HepG2 (cell line): Measurements from ENCODE around the gene DGKB. TPM values are rescaled to one million over a fixed set of nuclear protein-coding genes. Genes with fewer than 3 reads are reported as not detected.

Experiments used
- ATAC-seq: fragments of 200-7000 bp; cut with Tn5 transposase; 3 replicates; pipeline ENCODE4 v1.9.1; 2020; ENCODE audit warnings: mild to moderate bottlenecking, moderate library complexity
- BruUV-seq: library from RNA; stranded (reverse); fragments of 400-500 nt; replicated peaks from 2 replicates; lab custom pipeline; 2021; lab: Mats Ljungman, UMichigan
- CTCF ChIA-PET: fragments of 300-600 bp; formaldehyde crosslinking; extraction: SDS; loops from one replicate; lab custom pipeline; 2021; ENCODE audit warnings: low total read pairs, inconsistent platforms, low intra/inter-chr PET ratio; lab: Yijun Ruan, JAX
- POLR2A ChIA-PET: fragments of 350-600 bp; sonication (Branson Sonifier 250); formaldehyde crosslinking; loops from one replicate; lab custom pipeline; 2020; ENCODE audit warnings: antibody characterized with exemption, inconsistent platforms; lab: Yijun Ruan, JAX
- DNase-seq: peaks from one replicate; pipeline ENCODE4 v3.0.0-alpha.2; 2015; ENCODE audit warnings: low spot score
- FAIRE-seq: peaks from 3 replicates; lab custom pipeline; 2011; peaks lifted over from hg19 to GRCh38; lab: Jason Lieb, UNC
- H2AFZ ChIP-seq: one replicate; pipeline ENCODE4 v1.6.1; 2011; ENCODE audit warnings: low read length, inconsistent platforms
- H3K27ac ChIP-seq: fragments of 300-600 bp; 3 replicates; pipeline ENCODE4 v1.8.0; 2011; ENCODE audit warnings: mixed run types, mild to moderate bottlenecking, mixed read lengths, low read length, inconsistent platforms; ENCODE audit not compliant: insufficient read depth; ENCODE audit errors: extremely low read length
- H3K27me3 ChIP-seq, 2 experiments: fragments of 200-600 bp in 1 of 2; 2 replicates in 1 of 2; 3 replicates in 1 of 2; pipeline versions ENCODE4 v1.6.0 to v1.8.0; 2011; ENCODE audit warnings: low read length in 2 of 2, mild to moderate bottlenecking in 2 of 2, moderate library complexity in 2 of 2, inconsistent platforms in 1 of 2; ENCODE audit not compliant: insufficient read depth in 2 of 2, control insufficient read depth in 1 of 2
- H3K36me3 ChIP-seq, 2 experiments: fragments of 200-600 bp in 1 of 2; replicated peaks in 1 of 2; 2 replicates in 1 of 2; 3 replicates in 1 of 2; pipeline versions ENCODE4 v1.5.1 to v1.8.0; 2011; ENCODE audit warnings: low read length in 2 of 2, inconsistent platforms in 1 of 2; ENCODE audit not compliant: insufficient read depth in 2 of 2, control insufficient read depth in 1 of 2
- H3K4me1 ChIP-seq: 2 replicates; pipeline ENCODE4 v1.5.1; 2012; ENCODE audit warnings: low read length, inconsistent platforms; ENCODE audit not compliant: insufficient read depth
- H3K4me2 ChIP-seq: 2 replicates; pipeline ENCODE4 v1.6.0; 2011; ENCODE audit warnings: low read depth, low read length, inconsistent platforms
- H3K4me3 ChIP-seq, 3 experiments: fragments of 200-600 bp in 1 of 3; sonication (generic), shearing (Covaris generic) in 1 of 3; replicated peaks in 1 of 3; 2 replicates each; pipeline ENCODE4 v1.5.1; 2011 to 2016; ENCODE audit warnings: low read length in 3 of 3, inconsistent platforms in 2 of 3, low read depth in 2 of 3, mild to moderate bottlenecking in 2 of 3, control low read depth in 1 of 3, mixed read lengths in 1 of 3; ENCODE audit not compliant: insufficient read depth in 1 of 3
- H3K79me2 ChIP-seq: one replicate; pipeline ENCODE4 v1.6.1; 2011; ENCODE audit warnings: low read length, inconsistent platforms; ENCODE audit not compliant: insufficient read depth
- H3K9ac ChIP-seq: 2 replicates; pipeline ENCODE4 v1.6.0; 2011; ENCODE audit warnings: mild to moderate bottlenecking, low read depth, low read length, inconsistent platforms; ENCODE audit not compliant: insufficient read depth
- H3K9me3 ChIP-seq: 2 replicates; pipeline ENCODE4 v1.5.1; 2012; ENCODE audit warnings: mild to moderate bottlenecking, low read length
- H4K20me1 ChIP-seq: 2 replicates; pipeline ENCODE4 v1.6.0; 2011; ENCODE audit warnings: inconsistent platforms, mild to moderate bottlenecking, low read length, moderate library complexity; ENCODE audit not compliant: insufficient read depth
- CHD2 ChIP-seq: IDR thresholded peaks from 2 replicates; pipeline ENCODE4 v1.6.1; 2011; ENCODE audit warnings: low read depth, low read length, improper control_type of control experiment
- HDAC6 ChIP-seq: fragments of 200-600 bp; sonication (generic); IDR thresholded peaks from 2 replicates; pipeline ENCODE4 v1.7.0; 2017; ENCODE audit warnings: mild to moderate bottlenecking, antibody characterized with exemption, low read length, low read depth
- KDM4B ChIP-seq: sonication (generic); formaldehyde crosslinking; IDR thresholded peaks from 2 replicates; pipeline ENCODE4 v1.4.0; 2020; ENCODE audit warnings: missing genetic modification reagents
- MEIS2 ChIP-seq: sonication (generic); formaldehyde crosslinking; IDR thresholded peaks from 2 replicates; pipeline ENCODE4 v1.9.0; 2021; ENCODE audit warnings: mild to moderate bottlenecking, missing genetic modification reagents
- NR2F6 ChIP-seq, 2 experiments: IDR thresholded peaks; 2 replicates each; pipeline ENCODE4 v1.6.1; 2016; ENCODE audit warnings: antibody characterized with exemption in 1 of 2, mild to moderate bottlenecking in 1 of 2
- NR3C1 ChIP-seq: sonication (generic); formaldehyde crosslinking; IDR thresholded peaks from 2 replicates; pipeline ENCODE4 v1.4.0; 2020; ENCODE audit warnings: missing genetic modification reagents
- PAX8 ChIP-seq: sonication (generic); formaldehyde crosslinking; IDR thresholded peaks from 2 replicates; pipeline ENCODE4 v1.8.0; 2022; ENCODE audit warnings: mild to moderate bottlenecking, missing genetic modification reagents, borderline replicate concordance
- POGZ ChIP-seq: sonication (generic); formaldehyde crosslinking; IDR thresholded peaks from 2 replicates; pipeline ENCODE4 v1.4.0; 2020; ENCODE audit warnings: mild to moderate bottlenecking, missing genetic modification reagents
- REPIN1 ChIP-seq: sonication (generic); formaldehyde crosslinking; IDR thresholded peaks from 2 replicates; pipeline ENCODE4 v1.8.0; 2022; ENCODE audit warnings: missing genetic modification reagents, low read depth, mild to moderate bottlenecking, borderline replicate concordance
- SALL1 ChIP-seq: sonication (generic); formaldehyde crosslinking; IDR thresholded peaks from 2 replicates; pipeline ENCODE4 v1.8.0; 2022; ENCODE audit warnings: mild to moderate bottlenecking, missing genetic modification reagents
- STAG1 ChIP-seq: sonication (generic); formaldehyde crosslinking; IDR thresholded peaks from 2 replicates; pipeline ENCODE4 v1.4.0; 2020; ENCODE audit warnings: missing genetic modification reagents
- ZNF263 ChIP-seq: sonication (generic); formaldehyde crosslinking; IDR thresholded peaks from 2 replicates; pipeline ENCODE4 v1.4.0; 2020; ENCODE audit warnings: missing genetic modification reagents
- ZNF292 ChIP-seq: sonication (generic); formaldehyde crosslinking; IDR thresholded peaks from 2 replicates; pipeline ENCODE4 v1.8.1; 2022; ENCODE audit warnings: mild to moderate bottlenecking, low read depth, missing genetic modification reagents, borderline replicate concordance
- ZNF510 ChIP-seq: sonication (generic); formaldehyde crosslinking; IDR thresholded peaks from 2 replicates; pipeline ENCODE4 v1.4.0; 2020; ENCODE audit warnings: low read depth, mild to moderate bottlenecking, missing genetic modification reagents
- ZNF709 ChIP-seq: sonication (generic); formaldehyde crosslinking; IDR thresholded peaks from 2 replicates; pipeline ENCODE4 v1.5.0; 2020; ENCODE audit warnings: mild to moderate bottlenecking, missing genetic modification reagents
- WGBS: methylation state at CpG from one replicate; pipeline ENCODE4 v1.1.6; 2017; ENCODE audit warnings: low lambda C conversion rate; 5-methylcytosine and 5-hydroxymethylcytosine counted together
- in situ Hi-C: cut with HindIII; loops from 2 replicates; pipeline ENCODE4 v1.10.0; 2017; ENCODE audit warnings: low pct_unique_long_range_greater_than_20kb; ENCODE audit not compliant: extremely low pct_ligation_motif_present
- intact Hi-C: fragments of 100-400 bp; cut with micrococcal nuclease; formaldehyde crosslinking; loops from one replicate; pipeline ENCODE4 v1.10.0; 2022; ENCODE audit not compliant: unreplicated experiment
- polyA plus RNA-seq, 8 experiments: library from polyadenylated mRNA; depleted of rRNA in 3 of 8; stranded (reverse) in 7 of 8; unstranded in 1 of 8; fragments of >200 nt; fragmentation: Illumina TruSeq in 4 of 8; extraction: Trizol in 4 of 8; gene quantifications; 2 replicates each; pipeline versions ENCODE4 v1.2.1 to v1.2.3, GENCODE V29; 2011 to 2016; ENCODE audit warnings: low read depth in 4 of 8, missing spikeins in 1 of 8, mixed read lengths in 1 of 8; ENCODE audit not compliant: insufficient read depth in 1 of 8
- total RNA-seq, 5 experiments: library from RNA; depleted of rRNA; stranded (reverse); fragments of >200 nt; fragmentation: Illumina TruSeq; extraction: Trizol; gene quantifications; 2 replicates each; pipeline ENCODE4 v1.2.3, GENCODE V29; 2016; ENCODE audit warnings: low read depth in 1 of 5
- TF ChIP-seq, protein P1 (sequence below): sonication (generic); formaldehyde crosslinking; conservative IDR thresholded peaks from 2 replicates; pipeline ENCODE4 v1.8.0; 2022; ENCODE audit warnings: mild to moderate bottlenecking, moderate library complexity, missing genetic modification reagents
- TF ChIP-seq, protein P2 (sequence below): sonication (generic); formaldehyde crosslinking; IDR thresholded peaks from 2 replicates; pipeline ENCODE4 v1.4.0; 2020; ENCODE audit warnings: missing genetic modification reagents
- TF ChIP-seq, protein P3 (sequence below): sonication (generic); formaldehyde crosslinking; IDR thresholded peaks from 2 replicates; pipeline ENCODE4 v1.5.0; 2020; ENCODE audit warnings: mild to moderate bottlenecking, missing genetic modification reagents
- TF ChIP-seq, protein P4 (sequence below): sonication (generic); formaldehyde crosslinking; IDR thresholded peaks from 2 replicates; pipeline ENCODE4 v1.4.0; 2020; ENCODE audit warnings: missing genetic modification reagents, borderline replicate concordance

The DGKB gene
- total and polyA plus RNA-seq, 2 of the 13 experiments (the other 11 are each of a cell fraction or from before 2014, with no cell fraction given), result not detected

DNA sequence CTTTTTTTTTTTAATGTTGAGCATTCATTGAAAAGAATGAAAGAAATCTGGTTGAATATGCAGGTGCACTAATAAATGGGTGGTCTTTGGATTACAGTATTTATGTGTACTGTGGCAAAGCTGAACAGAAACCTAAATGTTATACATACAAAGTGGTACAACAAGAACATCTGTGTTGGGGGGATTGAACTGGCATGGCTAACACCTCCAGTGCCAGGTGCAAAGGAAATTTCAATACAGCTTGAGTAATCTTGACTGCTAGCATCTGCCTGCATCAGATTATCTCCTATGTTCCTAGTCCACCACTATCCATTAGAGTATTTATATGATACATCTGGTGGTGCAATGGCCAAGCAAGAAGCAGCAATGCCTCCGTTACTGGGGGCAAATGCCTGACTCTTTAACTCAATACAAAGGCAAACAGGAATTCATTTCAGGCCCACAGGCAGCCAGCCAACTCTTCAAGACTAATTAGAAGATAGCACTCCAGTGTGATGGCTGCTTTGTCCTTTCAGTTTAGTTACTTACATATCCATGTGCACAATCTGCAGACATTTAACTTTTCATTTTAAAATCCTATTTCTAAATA lies 692.6 kb downstream of the DGKB start:
- WGBS, result 0% methylated on average over 1 of the region's 1 CpG
- ATAC-seq, result no peak
- no peak overlapping the region for H3K4me2 ChIP-seq
- no peak overlapping the region for H3K27ac ChIP-seq
- POLR2A ChIA-PET, result no interaction called here
- H2AFZ ChIP-seq, result no peak overlapping the region
- TF ChIP-seq KDM4B (CRISPR knock-in tag), result no peak
- no peak for TF ChIP-seq NR2F6 (IDR thresholded peaks at IDR 0.05)
- TF ChIP-seq NR2F6 (CRISPR knock-in tag; IDR thresholded peaks at IDR 0.05), result no peak
- no peak for TF ChIP-seq ZNF709
- TF ChIP-seq SALL1, result no peak
- TF ChIP-seq, protein P1, sequence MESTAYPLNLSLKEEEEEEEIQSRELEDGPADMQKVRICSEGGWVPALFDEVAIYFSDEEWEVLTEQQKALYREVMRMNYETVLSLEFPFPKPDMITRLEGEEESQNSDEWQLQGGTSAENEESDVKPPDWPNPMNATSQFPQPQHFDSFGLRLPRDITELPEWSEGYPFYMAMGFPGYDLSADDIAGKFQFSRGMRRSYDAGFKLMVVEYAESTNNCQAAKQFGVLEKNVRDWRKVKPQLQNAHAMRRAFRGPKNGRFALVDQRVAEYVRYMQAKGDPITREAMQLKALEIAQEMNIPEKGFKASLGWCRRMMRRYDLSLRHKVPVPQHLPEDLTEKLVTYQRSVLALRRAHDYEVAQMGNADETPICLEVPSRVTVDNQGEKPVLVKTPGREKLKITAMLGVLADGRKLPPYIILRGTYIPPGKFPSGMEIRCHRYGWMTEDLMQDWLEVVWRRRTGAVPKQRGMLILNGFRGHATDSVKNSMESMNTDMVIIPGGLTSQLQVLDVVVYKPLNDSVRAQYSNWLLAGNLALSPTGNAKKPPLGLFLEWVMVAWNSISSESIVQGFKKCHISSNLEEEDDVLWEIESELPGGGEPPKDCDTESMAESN, result no peak
- TF ChIP-seq, protein P2, sequence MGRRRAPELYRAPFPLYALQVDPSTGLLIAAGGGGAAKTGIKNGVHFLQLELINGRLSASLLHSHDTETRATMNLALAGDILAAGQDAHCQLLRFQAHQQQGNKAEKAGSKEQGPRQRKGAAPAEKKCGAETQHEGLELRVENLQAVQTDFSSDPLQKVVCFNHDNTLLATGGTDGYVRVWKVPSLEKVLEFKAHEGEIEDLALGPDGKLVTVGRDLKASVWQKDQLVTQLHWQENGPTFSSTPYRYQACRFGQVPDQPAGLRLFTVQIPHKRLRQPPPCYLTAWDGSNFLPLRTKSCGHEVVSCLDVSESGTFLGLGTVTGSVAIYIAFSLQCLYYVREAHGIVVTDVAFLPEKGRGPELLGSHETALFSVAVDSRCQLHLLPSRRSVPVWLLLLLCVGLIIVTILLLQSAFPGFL (CRISPR knock-in tag), result no peak
- TF ChIP-seq ZNF510 (CRISPR knock-in tag), result no peak
- TF ChIP-seq, protein P3, sequence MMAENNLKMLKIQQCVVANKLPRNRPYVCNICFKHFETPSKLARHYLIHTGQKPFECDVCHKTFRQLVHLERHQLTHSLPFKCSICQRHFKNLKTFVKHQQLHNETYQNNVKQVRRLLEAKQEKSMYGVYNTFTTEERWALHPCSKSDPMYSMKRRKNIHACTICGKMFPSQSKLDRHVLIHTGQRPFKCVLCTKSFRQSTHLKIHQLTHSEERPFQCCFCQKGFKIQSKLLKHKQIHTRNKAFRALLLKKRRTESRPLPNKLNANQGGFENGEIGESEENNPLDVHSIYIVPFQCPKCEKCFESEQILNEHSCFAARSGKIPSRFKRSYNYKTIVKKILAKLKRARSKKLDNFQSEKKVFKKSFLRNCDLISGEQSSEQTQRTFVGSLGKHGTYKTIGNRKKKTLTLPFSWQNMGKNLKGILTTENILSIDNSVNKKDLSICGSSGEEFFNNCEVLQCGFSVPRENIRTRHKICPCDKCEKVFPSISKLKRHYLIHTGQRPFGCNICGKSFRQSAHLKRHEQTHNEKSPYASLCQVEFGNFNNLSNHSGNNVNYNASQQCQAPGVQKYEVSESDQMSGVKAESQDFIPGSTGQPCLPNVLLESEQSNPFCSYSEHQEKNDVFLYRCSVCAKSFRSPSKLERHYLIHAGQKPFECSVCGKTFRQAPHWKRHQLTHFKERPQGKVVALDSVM (CRISPR knock-in tag), result no peak
- no peak for TF ChIP-seq NR3C1 (CRISPR knock-in tag)
- TF ChIP-seq ZNF263 (CRISPR knock-in tag), result no peak
- no peak for TF ChIP-seq ZNF292 (CRISPR knock-in tag)
- no peak for TF ChIP-seq PAX8 (CRISPR knock-in tag)
- no peak for TF ChIP-seq REPIN1
- no peak for TF ChIP-seq MEIS2 (CRISPR knock-in tag)
- TF ChIP-seq STAG1 (CRISPR knock-in tag), result no peak
- no peak for TF ChIP-seq POGZ
- TF ChIP-seq, protein P4, sequence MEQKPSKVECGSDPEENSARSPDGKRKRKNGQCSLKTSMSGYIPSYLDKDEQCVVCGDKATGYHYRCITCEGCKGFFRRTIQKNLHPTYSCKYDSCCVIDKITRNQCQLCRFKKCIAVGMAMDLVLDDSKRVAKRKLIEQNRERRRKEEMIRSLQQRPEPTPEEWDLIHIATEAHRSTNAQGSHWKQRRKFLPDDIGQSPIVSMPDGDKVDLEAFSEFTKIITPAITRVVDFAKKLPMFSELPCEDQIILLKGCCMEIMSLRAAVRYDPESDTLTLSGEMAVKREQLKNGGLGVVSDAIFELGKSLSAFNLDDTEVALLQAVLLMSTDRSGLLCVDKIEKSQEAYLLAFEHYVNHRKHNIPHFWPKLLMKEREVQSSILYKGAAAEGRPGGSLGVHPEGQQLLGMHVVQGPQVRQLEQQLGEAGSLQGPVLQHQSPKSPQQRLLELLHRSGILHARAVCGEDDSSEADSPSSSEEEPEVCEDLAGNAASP (CRISPR knock-in tag), result no peak
- no peak for TF ChIP-seq HDAC6
- no peak for TF ChIP-seq CHD2
- H3K79me2 ChIP-seq, result no peaks in the 10 kb centered on the region
- no peaks in the 10 kb centered on the region for H3K36me3 ChIP-seq
- in situ Hi-C loops, result no loop called here
- H3K4me3 ChIP-seq, result no peak overlapping the region
- H3K27me3 ChIP-seq, result no peaks in the 10 kb centered on the region
- peaks cover 84% of the 10 kb centered on the region for H3K9me3 ChIP-seq
- no TSS peak for BruUV-seq
- intact Hi-C loops, result no loop called here
- H3K9ac ChIP-seq, result no peak overlapping the region
- no peaks in the 10 kb centered on the region for H4K20me1 ChIP-seq
- no peaks in the 10 kb centered on the region for H3K4me1 ChIP-seq
- CTCF ChIA-PET, result no interaction called here
- DNase-seq, result no peak
- no peak for FAIRE-seq
